AG09309 (cell line): ENCODE data around the gene EVI5.

Experiments used
- DNase-seq: peaks from one replicate; pipeline ENCODE4 v3.0.0-alpha.2; 2010; ENCODE audit warnings: low read depth
- H3K4me3 ChIP-seq: 2 replicates; pipeline ENCODE4 v1.5.1; 2011; ENCODE audit warnings: mild to moderate bottlenecking, low read depth, low read length, moderate library complexity; ENCODE audit not compliant: control insufficient read depth
- CTCF ChIP-seq: IDR thresholded peaks from 2 replicates; pipeline ENCODE4 v1.5.1; 2011; ENCODE audit warnings: mild to moderate bottlenecking, low read depth, low read length, inconsistent platforms; ENCODE audit not compliant: insufficient read depth, control insufficient read depth; ENCODE audit errors: missing control alignments

EVI5 gene

GRCh38 chr1:92519043-92519442 is 265.9 kb downstream of the EVI5 start:
- no peak for TF ChIP-seq CTCF
- no peak overlapping the region for H3K4me3 ChIP-seq
- no peak for DNase-seq

DNA sequence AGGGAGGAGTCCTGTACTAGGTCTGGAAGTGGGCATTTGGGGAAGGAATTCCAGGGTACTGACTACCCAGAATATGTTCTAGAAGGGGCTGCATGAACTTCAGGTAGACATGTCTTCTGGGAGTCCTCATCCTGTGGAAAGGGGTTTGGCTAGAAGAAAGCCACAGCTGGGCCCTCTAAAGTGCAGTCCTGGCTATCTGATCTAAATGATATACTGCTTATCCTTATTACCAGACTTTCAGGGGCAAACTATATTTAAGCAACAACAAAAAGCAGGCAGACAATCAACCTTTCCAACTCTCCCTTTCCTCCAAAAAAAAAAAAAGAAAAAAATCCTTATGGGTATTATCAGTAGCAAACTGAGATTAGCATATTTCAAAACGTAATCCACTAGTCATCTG is 268.3 kb downstream of the EVI5 start:
- TF ChIP-seq CTCF = no peak
- H3K4me3 ChIP-seq = no peak overlapping the region
- DNase-seq = no peak

DNA sequence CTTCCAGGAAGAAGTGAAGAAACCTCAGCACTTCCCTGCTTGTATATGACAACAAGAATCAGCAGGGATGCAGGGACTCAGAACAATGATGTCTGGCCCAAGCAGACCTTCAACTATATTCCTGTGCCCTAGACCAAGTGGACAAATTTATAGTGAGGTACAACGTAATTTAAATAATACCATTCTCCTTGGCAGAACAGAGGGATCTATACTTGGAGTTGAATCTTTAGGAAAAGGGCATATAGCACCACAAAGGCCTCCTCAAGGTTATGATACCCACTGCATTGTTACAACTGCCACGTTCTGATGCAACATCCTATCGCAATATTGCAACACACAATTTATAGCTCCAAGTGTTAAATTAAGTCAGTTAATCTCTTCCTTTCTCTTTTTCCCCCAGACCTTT is 269.1 kb downstream of the EVI5 start:
- DNase-seq = no peak
- no peak for TF ChIP-seq CTCF
- H3K4me3 ChIP-seq = no peak overlapping the region

GRCh38 chr1:92511541-92511940 is 273.4 kb downstream of the EVI5 start:
- no peak for TF ChIP-seq CTCF
- no peak for DNase-seq
- H3K4me3 ChIP-seq = no peak overlapping the region

DNA sequence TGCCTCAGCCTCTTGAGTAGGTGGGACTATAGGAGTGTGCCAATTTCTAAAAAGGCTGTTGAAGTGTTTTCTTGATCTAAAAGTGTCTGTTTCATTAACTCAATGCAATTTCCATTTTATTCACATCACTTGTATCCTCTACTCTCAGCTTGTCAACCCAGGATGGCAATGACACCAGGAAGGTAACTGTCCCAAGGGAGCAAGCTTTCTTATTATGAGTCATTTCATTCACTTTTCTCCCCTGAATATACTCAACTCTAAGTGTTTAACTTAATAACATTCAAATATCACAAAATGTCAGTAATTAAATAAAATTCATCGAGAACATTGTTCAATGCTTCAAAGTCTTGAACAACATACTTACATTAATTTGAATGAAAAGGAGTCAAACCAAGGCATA is 275.3 kb downstream of the EVI5 start:
- H3K4me3 ChIP-seq = no peak overlapping the region
- no peak for DNase-seq
- TF ChIP-seq CTCF = no peak

- no peak overlapping the region for H3K4me3 ChIP-seq
- no peak for TF ChIP-seq CTCF
- DNase-seq = no peak
Measured at GRCh38 chr1:92505015-92505692, 279.8 kb downstream of the EVI5 start.
